Neural cell (in vitro differentiated cells): ENCODE measurements around the gene KRTDAP. TPM values are rescaled to one million over a fixed set of nuclear protein-coding genes. Genes with fewer than 3 reads are reported as not detected.

ENCODE experiments used
- H2AFZ ChIP-seq: fragments of 200-600, 300-800 bp; sonication (generic), shearing (Covaris generic); 2 replicates; pipeline ENCODE4 v1.6.0; 2014; ENCODE audit warnings: low read depth, mild to moderate bottlenecking, antibody characterized with exemption, low read length, moderate library complexity
- H3F3A ChIP-seq: fragments of 200-600 bp; shearing (Covaris generic); 2 replicates; pipeline ENCODE4 v1.6.1; 2016; ENCODE audit warnings: mild to moderate bottlenecking, moderate library complexity, mixed read lengths, antibody characterized with exemption, low read length; ENCODE audit not compliant: insufficient read depth, poor library complexity, severe bottlenecking
- H3K27ac ChIP-seq: fragments of 200-600, 300-800 bp; sonication (generic), shearing (Covaris generic); 2 replicates; pipeline ENCODE4 v1.5.1; 2014; ENCODE audit warnings: mild to moderate bottlenecking, low read length, moderate library complexity
- H3K27me3 ChIP-seq: fragments of 300-800, 200-600 bp; sonication (generic), shearing (Covaris generic); 2 replicates; pipeline ENCODE4 v1.6.0; 2014; ENCODE audit warnings: mild to moderate bottlenecking, low read depth, low read length, moderate library complexity; ENCODE audit not compliant: insufficient read depth
- H3K36me3 ChIP-seq: fragments of 300-800, 200-600 bp; sonication (generic), shearing (Covaris generic); 2 replicates; pipeline ENCODE4 v1.5.1; 2014; ENCODE audit warnings: mild to moderate bottlenecking, antibody characterized with exemption, low read length, moderate library complexity; ENCODE audit not compliant: insufficient read depth
- H3K4me2 ChIP-seq: fragments of 300-800, 200-600 bp; sonication (generic), shearing (Covaris generic); 2 replicates; pipeline ENCODE4 v1.6.0; 2014; ENCODE audit warnings: mild to moderate bottlenecking, low read length
- H3K4me3 ChIP-seq: fragments of 300-800, 200-600 bp; sonication (generic), shearing (Covaris generic); 2 replicates; pipeline ENCODE4 v1.5.1; 2014; ENCODE audit warnings: mild to moderate bottlenecking, low read length, moderate library complexity
- H3K79me2 ChIP-seq: fragments of 200-600 bp; shearing (Covaris generic); replicated peaks from 2 replicates; pipeline ENCODE4 v1.6.0; 2014; ENCODE audit warnings: mild to moderate bottlenecking, low read length, moderate library complexity; ENCODE audit not compliant: insufficient read depth
- H3K9ac ChIP-seq: fragments of 300-800, 200-600 bp; sonication (generic), shearing (Covaris generic); 2 replicates; pipeline ENCODE4 v1.6.1; 2016; ENCODE audit warnings: mild to moderate bottlenecking, low read length, mixed read lengths
- H3K9me2 ChIP-seq: fragments of 200-600 bp; shearing (Covaris generic); 2 replicates; pipeline ENCODE4 v1.6.1; 2016; ENCODE audit warnings: mild to moderate bottlenecking, low read length, mixed read lengths; ENCODE audit not compliant: insufficient read depth
- H3K9me3 ChIP-seq: fragments of 200-600, 300-800 bp; sonication (generic), shearing (Covaris generic); 2 replicates; pipeline ENCODE4 v1.6.1; 2016; ENCODE audit warnings: mild to moderate bottlenecking, mixed run types, low read length, moderate library complexity, mixed read lengths
- H4K20me1 ChIP-seq: fragments of 200-600 bp; shearing (Covaris generic); 2 replicates; pipeline ENCODE4 v1.6.1; 2016; ENCODE audit warnings: mild to moderate bottlenecking, mixed run types; ENCODE audit not compliant: insufficient read depth
- EP300 ChIP-seq: fragments of 450-650 bp; conservative IDR thresholded peaks from 2 replicates; pipeline ENCODE4 v1.6.1; 2014; ENCODE audit warnings: antibody characterized with exemption, mild to moderate bottlenecking, moderate library complexity; ENCODE audit not compliant: poor library complexity, severe bottlenecking
- EZH2 ChIP-seq: fragments of 200-600, 300-800 bp; shearing (Covaris generic), sonication (generic); IDR thresholded peaks from 2 replicates; pipeline ENCODE4 v1.6.1; 2014; ENCODE audit warnings: antibody characterized with exemption, low read length, borderline replicate concordance, mild to moderate bottlenecking; ENCODE audit not compliant: insufficient read depth, poor library complexity, severe bottlenecking
- MXI1 ChIP-seq: fragments of 450-650 bp; conservative IDR thresholded peaks from 2 replicates; pipeline ENCODE4 v1.6.1; 2014; ENCODE audit warnings: antibody characterized with exemption, mild to moderate bottlenecking; ENCODE audit not compliant: poor library complexity, severe bottlenecking
- POLR2AphosphoS5 ChIP-seq: IDR thresholded peaks from 2 replicates; pipeline ENCODE4 v1.6.1; 2012
- RAD21 ChIP-seq: fragments of 450-650 bp; conservative IDR thresholded peaks from 2 replicates; pipeline ENCODE4 v1.6.1; 2014; ENCODE audit warnings: antibody characterized with exemption, mild to moderate bottlenecking, moderate library complexity
- SMC3 ChIP-seq: fragments of 450-650 bp; conservative IDR thresholded peaks from 2 replicates; pipeline ENCODE4 v1.6.1; 2014; ENCODE audit warnings: antibody characterized with exemption, mild to moderate bottlenecking, moderate library complexity; ENCODE audit not compliant: poor library complexity
- TAF1 ChIP-seq: IDR thresholded peaks from 2 replicates; pipeline ENCODE4 v1.6.1; 2012; ENCODE audit warnings: low read depth
- polyA plus RNA-seq: library from polyadenylated mRNA; depleted of rRNA; stranded (reverse); fragments of >200 nt; gene quantifications from 2 replicates; pipeline ENCODE4 v1.2.3, GENCODE V29; 2014
- TF ChIP-seq, protein P1 (sequence below): fragments of 450-650 bp; IDR thresholded peaks from 2 replicates; pipeline ENCODE4 v1.5.1; 2014; ENCODE audit warnings: antibody characterized with exemption, mild to moderate bottlenecking, moderate library complexity; ENCODE audit not compliant: poor library complexity, severe bottlenecking
- TF ChIP-seq, protein P2 (sequence below): IDR thresholded peaks from 2 replicates; pipeline ENCODE4 v1.6.1; 2012; ENCODE audit warnings: borderline replicate concordance

The KRTDAP gene
- polyA plus RNA-seq, 1 donor from 2014 or later = not detected

DNA sequence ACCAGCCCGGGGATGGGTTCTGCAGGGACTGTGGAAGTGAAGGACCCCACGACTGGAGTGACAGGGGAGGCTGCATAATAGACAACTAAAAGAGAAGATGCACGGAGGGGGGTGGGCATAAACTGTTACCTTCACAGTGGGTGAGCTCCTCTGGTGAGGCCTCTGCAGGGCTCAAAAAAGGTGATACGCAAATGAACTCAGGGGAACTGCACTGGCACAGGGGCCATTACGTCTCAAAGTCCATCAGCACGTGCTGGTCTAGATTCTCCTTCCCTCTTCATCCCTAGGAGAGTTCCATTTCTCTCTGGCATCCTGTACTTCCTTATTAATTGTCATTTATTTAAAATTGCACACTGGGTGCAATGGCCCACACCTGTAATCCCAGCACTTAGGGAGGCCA lies 50.3 kb downstream of the KRTDAP start:
- Histone ChIP-seq H3K79me2 (no peaks in the 10 kb centered on the region), H3K27me3 (no peaks in the 10 kb centered on the region), H3K36me3 (no peaks in the 10 kb centered on the region), H2AFZ (no peak overlapping the region), H3K4me2 (no peak overlapping the region), H3K9ac (no peak overlapping the region), H3K9me2 (no peaks in the 10 kb centered on the region), H3K9me3 (no peaks in the 10 kb centered on the region), H3K4me3 (no peak overlapping the region), H4K20me1 (no peaks in the 10 kb centered on the region), H3K27ac (no peak overlapping the region), H3F3A (no peaks in the 10 kb centered on the region)
- TF ChIP-seq EZH2 = no peak
- TF ChIP-seq, protein P1, sequence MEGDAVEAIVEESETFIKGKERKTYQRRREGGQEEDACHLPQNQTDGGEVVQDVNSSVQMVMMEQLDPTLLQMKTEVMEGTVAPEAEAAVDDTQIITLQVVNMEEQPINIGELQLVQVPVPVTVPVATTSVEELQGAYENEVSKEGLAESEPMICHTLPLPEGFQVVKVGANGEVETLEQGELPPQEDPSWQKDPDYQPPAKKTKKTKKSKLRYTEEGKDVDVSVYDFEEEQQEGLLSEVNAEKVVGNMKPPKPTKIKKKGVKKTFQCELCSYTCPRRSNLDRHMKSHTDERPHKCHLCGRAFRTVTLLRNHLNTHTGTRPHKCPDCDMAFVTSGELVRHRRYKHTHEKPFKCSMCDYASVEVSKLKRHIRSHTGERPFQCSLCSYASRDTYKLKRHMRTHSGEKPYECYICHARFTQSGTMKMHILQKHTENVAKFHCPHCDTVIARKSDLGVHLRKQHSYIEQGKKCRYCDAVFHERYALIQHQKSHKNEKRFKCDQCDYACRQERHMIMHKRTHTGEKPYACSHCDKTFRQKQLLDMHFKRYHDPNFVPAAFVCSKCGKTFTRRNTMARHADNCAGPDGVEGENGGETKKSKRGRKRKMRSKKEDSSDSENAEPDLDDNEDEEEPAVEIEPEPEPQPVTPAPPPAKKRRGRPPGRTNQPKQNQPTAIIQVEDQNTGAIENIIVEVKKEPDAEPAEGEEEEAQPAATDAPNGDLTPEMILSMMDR = no peak
- TF ChIP-seq SMC3 = no peak
- TF ChIP-seq MXI1 = no peak
- no peak for TF ChIP-seq RAD21
- TF ChIP-seq EP300 = no peak
- TF ChIP-seq TAF1 = no peak
- no peak for TF ChIP-seq POLR2AphosphoS5
- TF ChIP-seq, protein P2, sequence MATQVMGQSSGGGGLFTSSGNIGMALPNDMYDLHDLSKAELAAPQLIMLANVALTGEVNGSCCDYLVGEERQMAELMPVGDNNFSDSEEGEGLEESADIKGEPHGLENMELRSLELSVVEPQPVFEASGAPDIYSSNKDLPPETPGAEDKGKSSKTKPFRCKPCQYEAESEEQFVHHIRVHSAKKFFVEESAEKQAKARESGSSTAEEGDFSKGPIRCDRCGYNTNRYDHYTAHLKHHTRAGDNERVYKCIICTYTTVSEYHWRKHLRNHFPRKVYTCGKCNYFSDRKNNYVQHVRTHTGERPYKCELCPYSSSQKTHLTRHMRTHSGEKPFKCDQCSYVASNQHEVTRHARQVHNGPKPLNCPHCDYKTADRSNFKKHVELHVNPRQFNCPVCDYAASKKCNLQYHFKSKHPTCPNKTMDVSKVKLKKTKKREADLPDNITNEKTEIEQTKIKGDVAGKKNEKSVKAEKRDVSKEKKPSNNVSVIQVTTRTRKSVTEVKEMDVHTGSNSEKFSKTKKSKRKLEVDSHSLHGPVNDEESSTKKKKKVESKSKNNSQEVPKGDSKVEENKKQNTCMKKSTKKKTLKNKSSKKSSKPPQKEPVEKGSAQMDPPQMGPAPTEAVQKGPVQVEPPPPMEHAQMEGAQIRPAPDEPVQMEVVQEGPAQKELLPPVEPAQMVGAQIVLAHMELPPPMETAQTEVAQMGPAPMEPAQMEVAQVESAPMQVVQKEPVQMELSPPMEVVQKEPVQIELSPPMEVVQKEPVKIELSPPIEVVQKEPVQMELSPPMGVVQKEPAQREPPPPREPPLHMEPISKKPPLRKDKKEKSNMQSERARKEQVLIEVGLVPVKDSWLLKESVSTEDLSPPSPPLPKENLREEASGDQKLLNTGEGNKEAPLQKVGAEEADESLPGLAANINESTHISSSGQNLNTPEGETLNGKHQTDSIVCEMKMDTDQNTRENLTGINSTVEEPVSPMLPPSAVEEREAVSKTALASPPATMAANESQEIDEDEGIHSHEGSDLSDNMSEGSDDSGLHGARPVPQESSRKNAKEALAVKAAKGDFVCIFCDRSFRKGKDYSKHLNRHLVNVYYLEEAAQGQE = no peak

DNA sequence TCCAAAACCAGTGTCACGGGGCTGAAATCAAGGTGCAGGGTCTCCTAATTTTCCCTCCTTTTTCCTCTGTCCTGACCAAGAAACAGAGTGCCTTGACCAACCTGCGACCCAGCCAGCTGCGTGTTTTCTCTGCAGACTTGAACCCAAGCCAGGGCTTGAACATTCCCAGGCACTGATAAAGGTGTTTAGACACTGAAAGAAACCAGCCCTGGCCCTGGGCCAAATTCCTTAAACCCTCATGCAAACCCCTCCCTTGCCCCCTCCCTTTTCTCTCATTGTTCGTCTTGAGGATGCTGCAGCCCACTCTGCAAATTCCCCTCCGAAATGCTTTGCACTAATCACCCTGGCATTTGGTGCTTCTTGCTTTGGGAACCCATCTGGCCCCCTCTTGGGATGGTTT lies 51.7 kb downstream of the KRTDAP start:
- Histone ChIP-seq H4K20me1 (no peaks in the 10 kb centered on the region), H3K79me2 (no peaks in the 10 kb centered on the region), H3K9ac (no peak overlapping the region), H3K27ac (no peak overlapping the region), H3K27me3 (no peaks in the 10 kb centered on the region), H3K4me3 (no peak overlapping the region), H3K36me3 (no peaks in the 10 kb centered on the region), H2AFZ (no peak overlapping the region), H3K9me2 (no peaks in the 10 kb centered on the region), H3K9me3 (no peaks in the 10 kb centered on the region), H3K4me2 (no peak overlapping the region), H3F3A (no peaks in the 10 kb centered on the region)
- TF ChIP-seq EZH2 (no peak), EP300 (no peak), TAF1 (no peak), RAD21 (no peak), POLR2AphosphoS5 (no peak), SMC3 (no peak), MXI1 (no peak)
- TF ChIP-seq, protein P2 = no peak
- TF ChIP-seq, protein P1 = no peak
